ENCODE data around the gene BABAM1.

Gene BABAM1

GRCh38 chr19:17266975-17267788 lies at the start of gene BABAM1:
TSS of gene BABAM1 (plus strand) at chr19:17267443. CDS start at chr19:17268807, 1,364 bp downstream.
- DNase-seq (ENCODE audit: low read depth in 2 of 2, low spot score in 1 of 2): peak; percentile 77 to 89

- DNase-seq (ENCODE audit: low read depth in 2 of 2, low spot score in 1 of 2): no peak
These were observed 48.0 kb upstream of the BABAM1 start for GRCh38 chr19:17219286-17219685.

DNA sequence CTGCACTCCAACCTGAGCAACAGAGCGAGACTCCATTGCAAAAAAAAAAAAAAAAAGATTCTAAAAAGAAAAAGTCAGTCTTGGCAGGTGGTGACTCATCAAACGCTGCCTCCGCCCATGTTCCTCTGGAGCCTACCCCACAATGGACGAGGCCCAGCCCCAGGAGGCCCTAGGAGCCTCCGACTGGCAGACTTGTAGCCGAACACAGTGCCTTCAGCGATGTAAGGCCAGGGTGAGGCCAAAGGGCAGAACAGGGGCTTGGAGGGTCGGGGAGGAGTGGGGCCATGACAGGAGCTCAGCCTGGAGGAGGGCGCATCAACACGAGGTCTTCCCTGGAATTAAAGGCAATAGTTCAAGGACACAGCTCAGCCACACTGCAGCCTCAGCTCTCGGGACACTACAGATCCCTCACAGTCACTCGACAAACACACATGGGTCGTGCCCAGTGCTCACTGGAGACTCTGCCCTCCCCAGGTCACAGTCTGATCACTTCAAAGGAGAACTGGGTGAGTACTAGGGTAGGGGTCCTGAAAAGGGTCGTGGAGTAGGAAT lies 47.0 kb upstream of the BABAM1 start:
- no peak for DNase-seq (ENCODE audit: low read depth in 2 of 2, low spot score in 1 of 2)

- no peak for DNase-seq (ENCODE audit: low read depth in 2 of 2, low spot score in 1 of 2)
These were observed 42.2 kb upstream of the BABAM1 start for GRCh38 chr19:17225053-17225452.

DNA sequence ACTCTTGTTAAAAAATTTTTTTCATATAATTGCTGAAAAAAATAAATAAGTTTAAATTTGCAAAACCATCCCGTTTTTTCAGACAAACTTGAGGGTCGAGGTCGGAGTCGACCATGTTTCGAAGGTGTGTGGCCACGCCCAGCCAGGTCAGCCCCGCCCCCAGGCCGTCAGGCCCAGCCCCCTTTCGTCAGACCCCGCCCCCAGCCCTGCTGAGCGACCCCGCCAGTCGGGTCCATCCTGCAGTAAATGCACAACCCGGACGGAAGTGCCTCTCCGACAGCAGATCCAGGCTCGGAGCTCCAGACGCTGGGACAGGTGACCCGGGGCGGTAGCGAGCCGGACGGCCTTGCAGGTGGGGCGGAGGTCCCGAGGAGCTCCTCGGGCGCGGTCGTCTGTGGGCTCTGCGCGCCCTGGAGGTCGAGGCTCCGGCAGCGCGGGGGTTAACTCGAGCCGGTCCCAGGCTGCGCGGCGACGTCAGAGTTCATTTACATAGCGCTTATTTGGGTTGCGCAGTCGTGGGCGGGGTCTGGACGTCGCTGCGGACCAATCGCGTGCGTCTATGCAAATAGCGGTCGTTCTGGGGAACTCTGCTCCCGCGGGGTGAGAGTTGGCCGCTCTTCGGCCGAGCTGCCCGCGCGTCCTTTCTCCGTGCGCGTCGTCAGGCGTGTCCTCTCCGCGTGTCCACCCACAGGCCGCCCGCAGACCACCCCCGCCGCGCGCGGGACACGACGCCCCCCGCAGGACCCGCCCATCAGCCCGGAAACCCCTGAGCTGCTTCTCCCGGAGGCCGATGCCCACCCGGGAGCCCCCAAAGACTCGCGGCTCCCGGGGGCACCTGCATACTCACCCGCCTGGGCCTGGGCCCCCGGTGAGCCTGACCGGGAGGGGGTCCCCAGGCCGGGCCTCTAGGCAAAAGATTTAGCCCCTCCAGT lies 41.0 kb upstream of the BABAM1 start, which contains the start of gene OCEL1:
TSS of gene OCEL1 (plus strand) at position 225 of the 932 bp plus-strand sequence. CDS start at position 247, 22 bp downstream.
- peak; percentile 93 to 96 for DNase-seq (ENCODE audit: low read depth in 2 of 2, low spot score in 1 of 2)

DNA sequence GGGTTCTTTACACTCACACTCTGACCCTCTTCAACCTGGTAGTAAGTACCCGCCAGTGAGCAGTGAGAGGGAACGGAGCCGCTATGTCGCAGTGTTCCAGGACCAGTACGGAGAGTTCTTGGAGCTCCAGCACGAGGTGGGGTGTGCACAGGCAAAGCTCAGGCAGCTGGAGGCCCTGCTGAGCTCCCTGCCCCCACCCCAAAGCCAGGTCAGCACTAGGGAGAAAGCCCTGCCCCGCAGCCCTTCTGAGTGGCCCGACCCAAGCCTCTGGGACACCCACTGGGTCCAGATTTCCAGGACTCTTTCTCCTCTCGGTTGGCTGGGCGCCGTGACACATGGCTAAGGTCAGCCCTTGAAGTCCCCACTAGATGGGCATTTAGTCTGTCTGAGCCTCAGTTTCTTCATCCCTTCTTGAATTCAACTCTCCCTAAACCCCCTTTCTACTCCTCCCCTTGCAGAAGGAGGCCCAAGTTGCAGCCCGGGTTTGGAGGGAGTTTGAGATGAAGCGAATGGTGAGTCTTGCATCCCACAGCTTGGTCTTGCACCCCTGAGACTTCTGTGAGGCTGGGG lies 39.4 kb upstream of the BABAM1 start:
- DNase-seq (ENCODE audit: low read depth in 2 of 2, low spot score in 1 of 2): no peak

DNA sequence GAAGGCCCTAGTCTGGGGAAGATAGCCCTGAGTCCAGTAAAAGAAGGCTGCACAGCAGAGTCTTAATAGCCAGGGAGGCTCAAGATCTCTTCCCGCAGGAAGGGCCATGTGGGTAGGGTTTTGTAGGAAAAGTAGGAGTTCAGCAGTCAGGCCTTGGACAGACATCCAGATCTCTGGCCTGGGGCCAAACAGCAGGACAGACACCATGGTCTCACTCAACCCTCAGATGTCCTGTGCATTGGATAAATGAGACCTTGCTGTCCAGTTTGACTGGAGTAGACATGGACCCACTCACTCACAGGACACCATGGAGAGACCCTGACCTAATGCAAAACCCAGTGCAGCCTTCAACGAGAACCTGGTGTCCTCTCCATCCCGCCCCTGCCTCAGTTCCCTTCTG lies 37.4 kb upstream of the BABAM1 start:
- DNase-seq (ENCODE audit: low read depth in 2 of 2, low spot score in 1 of 2): no peak

GRCh38 chr19:17232258-17232657 lies 35.0 kb upstream of the BABAM1 start:
- DNase-seq (ENCODE audit: low read depth in 2 of 2, low spot score in 1 of 2): no peak

GRCh38 chr19:17234911-17235299 lies 32.3 kb upstream of the BABAM1 start:
- DNase-seq (ENCODE audit: low read depth in 2 of 2, low spot score in 1 of 2): peak in 1 of 2 donors; percentile 36

DNA sequence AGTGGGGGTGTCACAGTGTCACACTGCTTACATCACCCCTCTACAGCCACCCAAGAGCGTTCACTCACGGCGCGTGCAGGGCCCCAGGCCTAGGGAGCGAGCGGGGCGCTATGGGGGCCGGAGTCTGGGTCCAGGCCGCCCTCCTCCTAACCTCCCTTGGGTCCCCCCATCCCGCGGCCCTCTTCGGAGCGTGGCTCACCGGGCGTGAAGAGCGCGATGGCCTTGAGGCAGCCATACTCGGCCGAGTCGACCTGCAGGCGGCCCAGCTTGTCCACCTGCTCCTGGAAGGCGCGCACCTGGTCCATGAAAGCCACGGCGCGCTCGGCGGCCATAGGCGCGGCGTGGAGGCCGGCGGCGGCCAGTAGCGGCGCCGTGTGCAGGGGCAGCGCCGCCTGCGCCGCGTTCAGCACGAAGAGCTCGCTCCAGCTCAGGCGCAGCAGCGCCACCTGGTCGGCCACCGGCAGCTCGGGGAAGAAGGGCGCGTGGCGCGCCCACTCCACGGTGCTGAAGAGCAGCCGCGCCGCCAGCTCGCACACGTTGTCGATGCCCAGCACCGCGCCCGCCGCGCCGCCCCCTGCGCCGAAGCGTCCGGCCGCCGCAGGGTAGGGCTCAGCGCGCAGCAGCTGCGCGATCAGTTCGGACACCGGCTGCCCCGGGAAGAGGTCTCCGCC lies 31.8 kb upstream of the BABAM1 start:
- DNase-seq (ENCODE audit: low read depth in 2 of 2, low spot score in 1 of 2): peak in 1 of 2 donors; percentile 53

GRCh38 chr19:17235971-17236777 lies 31.1 kb upstream of the BABAM1 start:
- no peak for DNase-seq (ENCODE audit: low read depth in 2 of 2, low spot score in 1 of 2)

DNA sequence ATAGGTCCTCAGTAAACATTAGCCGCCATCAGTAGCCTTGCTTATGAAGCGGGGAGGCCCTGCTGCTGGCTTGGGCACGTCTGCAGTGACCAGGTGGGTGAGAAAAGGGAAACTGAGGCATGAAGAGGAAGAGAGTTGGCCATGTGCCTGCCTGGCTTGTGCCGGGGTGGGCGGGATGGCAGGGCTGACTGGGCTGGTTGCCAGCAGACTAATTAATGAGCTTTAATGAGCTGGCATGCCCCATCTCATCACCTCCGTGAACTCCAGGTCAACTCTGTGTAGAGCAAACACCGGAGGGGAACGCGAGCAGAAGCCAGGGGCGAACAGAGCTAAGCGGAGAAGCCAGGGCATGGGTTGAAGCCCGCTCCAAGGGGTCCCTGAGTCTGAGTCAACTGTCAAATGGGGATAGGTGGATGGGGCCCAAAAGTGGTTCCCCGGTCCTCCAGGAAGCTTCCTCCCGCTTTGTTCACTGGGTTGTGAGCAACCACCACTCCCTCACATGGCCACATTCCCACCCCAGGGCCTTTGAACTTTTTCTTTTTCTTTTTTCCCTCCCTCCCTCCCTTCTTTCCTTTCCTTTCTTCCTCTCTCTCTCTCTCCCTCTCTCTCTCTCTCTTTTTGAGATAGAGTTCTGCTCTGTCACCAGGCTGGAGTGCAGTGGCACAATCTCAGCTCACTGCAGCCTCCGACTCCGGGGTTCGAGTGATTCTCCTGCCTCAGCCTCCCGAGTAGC lies 30.3 kb upstream of the BABAM1 start:
- DNase-seq (ENCODE audit: low read depth in 2 of 2, low spot score in 1 of 2): no peak

- no peak for DNase-seq (ENCODE audit: low read depth in 2 of 2, low spot score in 1 of 2)
These were observed 29.2 kb upstream of the BABAM1 start for GRCh38 chr19:17237747-17238706.

- DNase-seq (ENCODE audit: low read depth in 2 of 2, low spot score in 1 of 2): no peak
These were observed 27.0 kb upstream of the BABAM1 start for GRCh38 chr19:17240062-17240752.

DNA sequence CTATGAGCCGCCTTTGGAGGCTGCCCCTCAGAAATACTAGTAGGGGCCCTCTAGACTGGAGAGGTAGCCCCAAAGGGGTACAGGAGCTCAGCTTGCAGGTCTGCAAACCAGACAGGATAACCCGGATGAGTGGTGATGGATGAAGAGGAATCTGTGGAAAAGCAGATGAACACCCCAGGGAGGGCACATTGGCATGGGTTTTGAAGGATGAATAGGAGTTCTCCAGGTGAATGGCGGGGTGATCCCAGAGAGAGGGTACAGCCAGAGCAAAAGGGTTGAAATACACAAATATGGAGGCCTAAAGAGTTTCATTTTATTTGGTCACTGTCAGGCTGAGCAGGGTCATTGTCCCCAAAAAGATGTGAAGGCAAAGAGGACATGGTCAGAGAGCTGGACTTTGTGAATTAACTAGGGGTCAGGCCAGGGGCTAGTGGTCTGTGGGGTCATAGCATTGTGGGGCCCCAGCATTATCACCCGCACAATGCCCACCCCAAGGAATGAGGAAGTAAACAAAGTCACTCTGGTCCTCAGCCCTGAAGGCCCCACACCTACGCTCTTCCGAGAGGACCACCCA lies 26.3 kb upstream of the BABAM1 start:
- DNase-seq (ENCODE audit: low read depth in 2 of 2, low spot score in 1 of 2): no peak

DNA sequence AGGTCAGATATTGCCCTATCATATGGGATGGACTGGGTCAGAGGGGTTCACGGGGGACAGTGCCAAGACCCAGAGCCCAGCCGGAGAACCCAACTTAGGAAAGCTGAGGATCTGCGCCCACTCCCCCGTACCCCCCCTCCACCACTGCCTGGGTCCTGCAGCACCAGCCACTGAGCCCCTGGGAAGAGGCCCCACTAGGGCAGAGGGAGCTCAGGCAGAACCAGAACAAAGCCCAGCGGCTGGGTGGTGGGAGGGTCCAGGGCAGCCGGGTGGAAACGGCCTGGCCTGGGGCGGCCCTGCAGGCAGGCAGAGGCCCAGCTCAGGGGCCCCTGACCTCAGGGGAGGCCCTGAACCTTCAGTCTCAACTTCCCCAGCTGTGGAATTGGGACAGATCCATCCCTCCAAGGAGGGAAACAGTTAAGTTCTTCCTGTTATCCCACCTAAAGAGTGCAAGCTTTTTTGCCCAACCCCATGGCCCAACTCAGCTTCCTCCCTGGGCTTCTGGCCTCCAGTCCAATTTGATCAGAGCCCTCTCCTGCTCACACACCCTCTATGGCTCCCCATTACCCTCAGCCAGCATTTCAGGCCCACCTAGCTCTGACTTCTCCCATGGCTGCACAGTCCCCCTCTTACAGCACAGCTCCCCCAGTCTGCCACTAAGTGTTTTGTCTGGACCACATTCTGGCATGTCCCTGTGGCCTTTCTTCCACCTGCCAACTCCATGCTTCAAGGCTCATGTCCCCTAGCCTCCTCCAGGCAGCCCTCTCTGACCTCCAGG lies 24.6 kb upstream of the BABAM1 start:
- DNase-seq (ENCODE audit: low read depth in 2 of 2, low spot score in 1 of 2): no peak

Data from stimulated activated CD8-positive, alpha-beta memory T cell treated with anti-CD3 and anti-CD28 coated beads, Interleukin-4, amount 100 ng/mL, for 4 hours (primary cell).